HEK293T (cell line): ENCODE data around the gene FBXO9.

Experiments used
- BHLHE40 ChIP-seq: fragments of 450-650 bp; IDR thresholded peaks from 2 replicates; pipeline ENCODE4 v1.6.1; 2016; ENCODE audit warnings: mild to moderate bottlenecking, moderate library complexity, borderline replicate concordance
- FOXA1 ChIP-seq: fragments of 450-650 bp; IDR thresholded peaks from 2 replicates; pipeline ENCODE4 v1.6.1; 2016; ENCODE audit warnings: mild to moderate bottlenecking
- FOXK2 ChIP-seq: fragments of 450-650 bp; IDR thresholded peaks from 2 replicates; pipeline ENCODE4 v1.6.1; 2016; ENCODE audit warnings: mild to moderate bottlenecking
- FOXM1 ChIP-seq: fragments of 450-650 bp; IDR thresholded peaks from 2 replicates; pipeline ENCODE4 v1.6.1; 2017; ENCODE audit warnings: mild to moderate bottlenecking, borderline replicate concordance
- HDGF ChIP-seq: fragments of 450-650 bp; IDR thresholded peaks from 2 replicates; pipeline ENCODE4 v1.6.1; 2017; ENCODE audit warnings: antibody characterized with exemption, borderline replicate concordance
- LEF1 ChIP-seq: fragments of 450-650 bp; IDR thresholded peaks from 2 replicates; pipeline ENCODE4 v1.6.1; 2017; ENCODE audit warnings: mild to moderate bottlenecking, borderline replicate concordance
- NFRKB ChIP-seq: fragments of 450-650 bp; IDR thresholded peaks from 2 replicates; pipeline ENCODE4 v1.6.1; 2016; ENCODE audit warnings: mild to moderate bottlenecking, moderate library complexity
- SP1 ChIP-seq: fragments of 450-650 bp; IDR thresholded peaks from 2 replicates; pipeline ENCODE4 v1.6.1; 2017
- SUZ12 ChIP-seq: fragments of 450-650 bp; IDR thresholded peaks from 2 replicates; pipeline ENCODE4 v1.6.1; 2016; ENCODE audit warnings: mild to moderate bottlenecking

GRCh38 chr6:53119349-53119748 lies 54.1 kb downstream of the FBXO9 start:
- no peak for TF ChIP-seq SP1
- TF ChIP-seq FOXK2: no peak
- TF ChIP-seq FOXA1: no peak
- no peak for TF ChIP-seq HDGF
- no peak for TF ChIP-seq BHLHE40
- TF ChIP-seq SUZ12: no peak
- no peak for TF ChIP-seq NFRKB
- TF ChIP-seq LEF1: no peak
- no peak for TF ChIP-seq FOXM1
